IPS DF 19.7 (cell line): ENCODE measurements around the gene ERICH6.

Experiments used
- DNase-seq: peaks from one replicate; pipeline ENCODE4 v3.0.0-alpha.2; 2013; ENCODE audit warnings: low read depth, low spot score

The ERICH6 gene

GRCh38 chr3:150613709-150614480 is 89.8 kb downstream of the ERICH6 start:
- DNase-seq = no peak

- DNase-seq = no peak
Observed at GRCh38 chr3:150613034-150613433, 90.7 kb downstream of the ERICH6 start.

GRCh38 chr3:150612494-150612893 is 91.2 kb downstream of the ERICH6 start:
- DNase-seq = no peak

GRCh38 chr3:150611666-150612065 is 92.1 kb downstream of the ERICH6 start:
- DNase-seq = no peak

GRCh38 chr3:150610785-150611184 is 92.9 kb downstream of the ERICH6 start:
- no peak for DNase-seq

GRCh38 chr3:150609988-150610387 is 93.7 kb downstream of the ERICH6 start:
- DNase-seq = no peak
